ENCODE results near the gene PLAA.

- TF ChIP-seq CTCF (IDR thresholded peaks at IDR 0.05; ENCODE audit: poor library complexity, severe bottlenecking) (no peak), POLR2AphosphoS5 (IDR thresholded peaks at IDR 0.05) (no peak), EZH2 (IDR thresholded peaks at IDR 0.05; ENCODE audit: borderline replicate concordance, insufficient read depth, low read length, poor library complexity, severe bottlenecking) (no peak), EP300 (conservative IDR thresholded peaks at IDR 0.05; ENCODE audit: poor library complexity, severe bottlenecking) (no peak), REST (IDR thresholded peaks at IDR 0.05; ENCODE audit: borderline replicate concordance) (no peak), TAF1 (IDR thresholded peaks at IDR 0.05; ENCODE audit: low read depth) (no peak), RAD21 (conservative IDR thresholded peaks at IDR 0.05) (no peak)
Observed at GRCh38 chr9:26888271-26888670, 58.8 kb downstream of the PLAA start.

All from neural cell (in vitro differentiated cells).